HG03521 (cell line): ENCODE data around the gene MRPL27.
A peak's percentile ranks its signal among the peaks of the same experiment; 100 is the strongest.
"Not testable (repeated sequence)": the region's sequence is repeated elsewhere in the genome, so short reads cannot be mapped to it uniquely, and the experiment has no call there.

Experiments
- ATAC-seq: cut with Tn5 transposase; IDR thresholded peaks from one replicate; pipeline ENCODE4 v1.9.1; 2021; ENCODE audit warnings: mild to moderate bottlenecking, moderate library complexity; ENCODE audit not compliant: unreplicated experiment

Gene MRPL27

GRCh38 chr17:50347117-50347893 is 25.7 kb downstream of the MRPL27 start:
- ATAC-seq = no peak

DNA sequence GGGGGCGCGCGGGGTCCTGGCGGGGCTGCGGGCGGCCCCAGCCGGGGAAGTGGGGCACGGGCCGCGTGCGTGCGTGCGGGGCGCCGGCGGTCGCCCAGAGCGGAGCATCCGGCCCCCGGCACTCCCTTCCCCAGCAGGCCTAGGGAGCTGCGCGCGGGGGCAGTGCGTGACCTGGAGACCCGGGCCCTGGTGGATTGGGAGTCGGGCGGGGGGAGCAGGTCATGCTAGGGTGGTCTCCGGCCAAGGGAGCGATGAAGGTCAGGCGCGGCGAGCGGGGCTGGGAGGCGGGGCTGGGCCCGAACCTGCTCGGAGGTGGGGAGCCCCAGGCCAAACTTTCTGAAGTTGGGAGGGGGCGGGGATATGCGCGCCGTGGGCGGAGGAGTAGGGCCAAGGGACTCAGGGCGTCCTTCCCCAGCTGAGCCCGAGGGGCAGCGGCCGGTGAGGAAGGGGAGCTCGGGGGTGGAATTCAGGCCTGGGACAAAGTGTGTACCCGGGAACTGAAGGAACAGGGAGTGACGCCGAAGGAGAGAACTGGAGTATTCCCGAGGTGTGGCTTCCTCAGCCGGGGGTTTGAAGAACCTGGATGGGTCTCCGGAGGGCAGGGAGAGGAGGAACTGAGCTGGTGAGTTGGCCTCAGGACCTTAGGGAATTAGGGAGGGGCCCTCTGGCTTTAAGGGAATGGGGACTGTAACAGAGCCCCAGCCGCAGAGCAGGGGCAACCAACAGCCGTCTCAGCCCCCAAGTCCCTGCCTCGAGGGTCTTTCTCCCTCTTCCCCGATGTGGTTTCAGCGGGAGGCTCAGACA is 26.5 kb downstream of the MRPL27 start:
- ATAC-seq = peak; percentile 50

DNA sequence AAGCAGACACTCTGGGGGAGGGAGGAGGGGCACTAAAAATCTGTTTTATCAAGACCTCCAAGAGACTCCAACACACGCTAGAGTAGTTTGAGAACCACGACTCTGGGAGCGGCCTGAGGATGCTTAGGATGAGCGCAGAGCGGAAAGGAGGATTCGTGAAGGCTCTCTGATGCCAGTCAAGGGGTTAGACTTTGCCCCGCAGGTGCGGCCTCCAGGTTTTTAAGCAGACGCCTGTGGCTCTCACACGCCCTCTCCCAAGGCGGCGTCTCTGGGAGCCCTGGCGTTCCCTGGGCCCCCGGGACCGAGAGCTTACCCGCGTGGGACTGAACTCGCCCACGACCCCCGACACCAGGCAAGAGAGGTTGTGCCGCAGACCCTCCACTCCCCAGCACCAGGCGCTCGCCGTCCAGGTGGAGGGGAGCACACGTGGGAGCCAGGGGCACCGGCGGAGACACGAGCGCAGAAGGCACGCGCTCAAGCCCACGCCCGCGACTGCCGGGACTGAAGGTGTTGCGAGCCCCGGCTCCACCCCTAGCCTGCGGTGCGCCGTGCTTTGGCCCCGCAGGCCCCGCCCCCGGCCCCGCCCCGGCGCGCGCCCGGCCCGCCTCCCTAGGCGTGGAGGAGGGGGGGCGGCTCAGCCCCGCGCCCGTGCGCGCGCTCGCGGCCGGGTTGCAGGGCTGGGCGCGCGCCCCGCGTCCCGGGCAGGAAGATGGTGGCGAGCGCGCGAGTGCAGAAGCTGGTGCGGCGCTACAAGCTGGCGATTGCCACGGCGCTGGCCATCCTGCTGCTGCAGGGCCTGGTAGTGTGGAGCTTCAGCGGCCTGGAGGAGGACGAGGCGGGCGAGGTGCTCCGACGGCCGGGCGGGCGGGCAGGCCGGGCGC is 27.3 kb downstream of the MRPL27 start, which contains the start of gene XYLT2:
Gene XYLT2, plus strand, starts transcription at position 695 of the 881 bp plus-strand sequence. Its CDS starts 15 bp downstream, at position 710.
- peak; percentile 80 for ATAC-seq

GRCh38 chr17:50344731-50345365 is 28.1 kb downstream of the MRPL27 start:
- ATAC-seq = no peak

DNA sequence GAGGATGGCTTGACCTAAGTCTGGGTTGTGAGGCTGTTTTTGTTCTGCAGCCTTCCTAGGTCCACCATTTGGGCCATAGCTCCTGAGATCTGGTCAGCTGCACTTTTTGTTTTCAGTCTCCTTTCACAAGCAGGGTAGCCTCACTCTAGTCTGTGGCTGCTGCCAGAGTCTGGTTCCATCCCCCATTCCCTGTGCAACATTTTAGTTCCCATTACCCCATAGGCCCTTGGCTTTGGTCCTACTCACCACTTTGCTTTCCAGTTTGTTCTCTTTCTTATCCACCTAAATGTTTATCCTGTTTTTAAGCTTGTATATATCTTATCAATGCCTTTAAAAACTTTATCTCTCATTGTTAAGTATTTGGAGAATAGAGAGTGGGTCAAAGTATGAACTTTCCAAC is 33.6 kb downstream of the MRPL27 start:
- no peak for ATAC-seq

- ATAC-seq = no peak
These were observed 34.3 kb downstream of the MRPL27 start for GRCh38 chr17:50338645-50339044.

DNA sequence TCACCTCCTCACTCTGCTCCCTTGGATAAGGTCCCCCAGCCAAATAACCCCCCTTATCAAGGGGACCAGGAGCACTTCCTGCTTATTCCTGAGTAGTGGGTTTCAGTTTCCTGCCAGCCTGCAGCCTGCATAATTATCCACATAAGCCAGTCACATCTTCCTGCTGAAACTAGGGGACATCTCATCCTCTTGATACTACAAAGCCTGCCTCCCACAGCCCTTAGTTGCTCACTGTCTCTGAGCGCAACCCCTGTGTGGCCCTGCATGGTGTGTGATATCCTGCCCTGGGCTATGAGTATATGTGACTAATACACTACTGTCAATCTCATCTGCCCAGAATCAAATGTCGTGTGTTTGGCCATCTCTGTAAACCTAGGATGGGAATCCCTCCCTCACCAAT is 35.0 kb downstream of the MRPL27 start:
- ATAC-seq = no peak

DNA sequence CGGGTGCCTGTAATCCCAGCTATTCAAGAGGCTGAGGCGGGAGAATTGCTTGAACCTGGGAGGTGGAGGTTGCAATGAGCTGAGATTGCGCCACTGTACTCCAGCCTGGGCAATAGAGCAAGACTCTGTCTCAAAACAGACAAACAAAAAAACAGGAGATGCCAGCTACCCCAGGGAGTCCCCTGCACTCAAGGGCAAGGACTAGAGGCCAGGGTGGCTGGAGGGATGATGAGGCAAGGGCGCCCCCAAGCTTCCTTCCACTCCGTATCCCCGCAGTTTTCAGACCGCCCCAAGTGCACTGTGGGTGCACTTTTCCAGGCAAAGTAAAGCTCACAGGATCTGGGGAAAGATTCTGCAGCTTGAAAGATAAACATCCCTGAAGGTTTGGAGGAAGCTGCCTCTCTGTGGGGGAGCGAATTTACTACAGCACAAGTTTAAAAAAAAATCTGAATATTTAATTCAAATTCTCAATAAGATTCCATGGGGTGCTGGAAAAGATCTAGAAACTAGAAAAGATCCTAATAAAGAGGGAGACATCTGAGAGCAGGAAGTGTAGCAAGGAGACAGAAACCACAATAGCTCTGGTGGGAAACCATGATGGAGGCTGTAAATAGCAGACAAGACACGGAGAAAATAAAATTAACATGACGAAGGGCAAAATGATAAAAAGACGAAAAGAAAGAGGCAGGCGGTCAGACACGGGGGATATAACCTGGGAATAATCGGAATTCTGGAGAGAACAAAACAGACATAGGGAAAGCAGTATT is 39.5 kb downstream of the MRPL27 start:
- not testable (repeated sequence) for ATAC-seq

DNA sequence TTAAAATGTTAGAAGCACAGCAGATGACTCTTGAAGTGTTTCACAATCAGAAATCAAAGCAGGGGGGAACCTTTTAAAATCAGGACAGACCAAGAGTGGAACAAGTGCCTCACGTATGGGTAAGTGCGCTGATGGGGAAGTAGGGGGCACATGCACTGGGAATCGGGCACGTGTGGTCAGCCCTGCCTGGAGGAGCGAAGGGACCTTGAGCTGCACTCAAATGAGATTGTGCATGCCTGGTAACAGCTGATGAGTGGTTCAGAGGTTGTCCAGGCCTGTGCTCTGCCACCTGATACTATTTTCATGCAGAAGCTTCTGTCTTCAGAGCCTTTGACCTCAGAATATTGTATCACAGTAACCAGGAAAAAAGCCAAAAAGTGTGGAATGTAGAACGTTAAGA is 40.8 kb downstream of the MRPL27 start:
- ATAC-seq = no peak

GRCh38 chr17:50331085-50331791 is 41.7 kb downstream of the MRPL27 start:
- no peak for ATAC-seq

DNA sequence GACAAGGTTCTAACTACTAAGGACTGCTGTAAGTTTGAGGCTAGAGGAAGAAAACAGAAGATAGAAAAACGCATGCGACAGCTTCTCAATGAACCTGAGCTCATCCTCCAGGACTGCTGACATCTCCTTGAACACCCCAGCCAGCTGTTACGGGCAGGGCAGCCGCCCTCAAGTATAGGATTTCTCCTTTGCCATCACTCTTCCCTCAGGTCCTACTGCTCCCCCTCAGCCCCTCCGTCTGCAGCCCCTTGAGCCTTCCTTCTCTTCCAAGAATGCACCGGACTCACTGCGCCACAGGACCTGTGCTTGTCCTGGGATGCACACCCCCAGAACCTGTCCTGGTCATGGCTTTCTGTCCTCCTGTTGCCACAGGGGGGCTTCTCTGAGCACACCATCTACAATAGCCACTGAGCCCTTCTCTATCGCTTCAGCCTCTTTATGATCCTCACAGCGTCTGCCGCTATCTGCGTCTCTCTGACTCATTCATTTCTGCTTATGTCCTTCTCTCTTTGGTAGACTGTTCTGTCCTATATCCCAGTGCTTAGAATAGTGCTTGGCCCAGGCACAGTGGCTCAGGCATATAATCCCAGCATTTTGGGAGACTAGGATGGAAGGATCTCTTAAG is 42.7 kb downstream of the MRPL27 start:
- ATAC-seq = no peak

GRCh38 chr17:50329716-50330115 is 43.3 kb downstream of the MRPL27 start:
- no peak for ATAC-seq

- ATAC-seq = no peak
These were observed 44.3 kb downstream of the MRPL27 start for GRCh38 chr17:50328363-50329325.

- ATAC-seq = no peak
These were observed 46.1 kb downstream of the MRPL27 start for GRCh38 chr17:50326831-50327364.

GRCh38 chr17:50325906-50326305 is 47.1 kb downstream of the MRPL27 start:
- no peak for ATAC-seq

GRCh38 chr17:50323060-50323459 is 49.9 kb downstream of the MRPL27 start:
- ATAC-seq = no peak

DNA sequence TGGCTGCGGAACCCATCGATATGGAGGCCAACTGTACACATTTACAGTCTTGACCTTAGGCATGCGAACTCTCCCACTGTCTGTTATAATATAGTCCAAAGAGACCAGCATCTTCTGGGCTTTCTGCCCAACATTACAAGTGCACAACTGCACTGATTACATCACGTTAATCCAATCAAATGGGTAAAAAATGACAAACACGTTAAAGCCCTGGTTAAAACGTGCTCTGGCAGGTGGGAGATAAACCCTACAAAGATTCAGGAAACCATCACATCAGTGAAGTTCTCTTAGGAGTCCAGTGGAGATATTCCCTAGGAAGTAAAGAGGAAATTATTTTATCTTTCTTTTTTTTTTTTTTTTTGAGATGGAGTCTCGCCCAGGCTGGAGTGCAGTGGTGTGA is 50.7 kb downstream of the MRPL27 start:
- ATAC-seq = no peak
